Measurements from ENCODE around the gene PRKAR2B. TPM values are rescaled to one million over a fixed set of nuclear protein-coding genes. Genes with fewer than 3 reads are reported as not detected.
"Not testable (repeated sequence)": the region's sequence is repeated elsewhere in the genome, so short reads cannot be mapped to it uniquely, and the experiment has no call there.

Gene PRKAR2B
- total RNA-seq, 6 experiments from 2014 or later = 3.6 to 9.7 (median 8.7) TPM

GRCh38 chr7:107154826-107155225 lies 110.3 kb downstream of the PRKAR2B start:
- H3K36me3 Mint-ChIP-seq (ENCODE audit: low read depth) = no peaks in the 10 kb centered on the region
- H3K27ac Mint-ChIP-seq = no peak overlapping the region
- H3K9me3 Mint-ChIP-seq = no peaks in the 10 kb centered on the region
- no peak for DNase-seq
- TF ChIP-seq CTCF (IDR thresholded peaks at IDR 0.05) = no peak
- no peaks in the 10 kb centered on the region for H3K27me3 Mint-ChIP-seq (ENCODE audit: insufficient read depth)
- no peak overlapping the region for H3K4me3 Mint-ChIP-seq
- peaks cover 14% of the 10 kb centered on the region for H3K4me1 Mint-ChIP-seq (ENCODE audit: low read depth)

- H3K4me1 Mint-ChIP-seq (ENCODE audit: low read depth) = peaks cover 14% of the 10 kb centered on the region
- H3K4me3 Mint-ChIP-seq = not testable (repeated sequence)
These were observed 111.2 kb downstream of the PRKAR2B start for GRCh38 chr7:107155726-107156125.

GRCh38 chr7:107157091-107157490 lies 112.6 kb downstream of the PRKAR2B start:
- no peak for TF ChIP-seq CTCF (IDR thresholded peaks at IDR 0.05)
- Mint-ChIP-seq H3K27ac (no peak overlapping the region), H3K4me1 (ENCODE audit: low read depth) (peaks cover 4% of the 10 kb centered on the region), H3K9me3 (no peaks in the 10 kb centered on the region), H3K36me3 (ENCODE audit: low read depth) (no peaks in the 10 kb centered on the region), H3K4me3 (no peak overlapping the region), H3K27me3 (ENCODE audit: insufficient read depth) (no peaks in the 10 kb centered on the region)
- no peak for DNase-seq

More at GRCh38 chr7:107155726-107156125, 111.2 kb downstream of the PRKAR2B start:
- H3K36me3 Mint-ChIP-seq (ENCODE audit: low read depth); DNase-seq; H3K9me3 Mint-ChIP-seq; H3K27ac Mint-ChIP-seq; H3K27me3 Mint-ChIP-seq (ENCODE audit: insufficient read depth): not testable (repeated sequence)

GRCh38 chr7:107158028-107158427 lies 113.5 kb downstream of the PRKAR2B start:
- no peak for TF ChIP-seq CTCF (IDR thresholded peaks at IDR 0.05)
- Mint-ChIP-seq H3K27me3 (ENCODE audit: insufficient read depth) (no peaks in the 10 kb centered on the region), H3K36me3 (ENCODE audit: low read depth) (no peaks in the 10 kb centered on the region), H3K4me1 (ENCODE audit: low read depth) (peaks cover 6% of the 10 kb centered on the region), H3K4me3 (no peak overlapping the region), H3K9me3 (no peaks in the 10 kb centered on the region), H3K27ac (no peak overlapping the region)
- no peak for DNase-seq

GRCh38 chr7:107160389-107160788 lies 115.9 kb downstream of the PRKAR2B start:
- no peaks in the 10 kb centered on the region for H3K27me3 Mint-ChIP-seq (ENCODE audit: insufficient read depth)
- no peak overlapping the region for H3K4me3 Mint-ChIP-seq
- TF ChIP-seq CTCF (IDR thresholded peaks at IDR 0.05) = no peak
- peaks cover 17% of the 10 kb centered on the region for H3K4me1 Mint-ChIP-seq (ENCODE audit: low read depth)
- no peaks in the 10 kb centered on the region for H3K36me3 Mint-ChIP-seq (ENCODE audit: low read depth)
- H3K27ac Mint-ChIP-seq = no peak overlapping the region
- DNase-seq = no peak
- no peaks in the 10 kb centered on the region for H3K9me3 Mint-ChIP-seq

GRCh38 chr7:107161415-107161814 lies 116.9 kb downstream of the PRKAR2B start:
- Mint-ChIP-seq H3K4me3 (no peak overlapping the region), H3K27me3 (ENCODE audit: insufficient read depth) (no peaks in the 10 kb centered on the region)
- no peak for TF ChIP-seq CTCF (IDR thresholded peaks at IDR 0.05)

More at GRCh38 chr7:107161415-107161814, 116.9 kb downstream of the PRKAR2B start:
- H3K27ac Mint-ChIP-seq = no peak overlapping the region
- peaks cover 22% of the 10 kb centered on the region for H3K4me1 Mint-ChIP-seq (ENCODE audit: low read depth)
- no peaks in the 10 kb centered on the region for H3K36me3 Mint-ChIP-seq (ENCODE audit: low read depth)
- no peaks in the 10 kb centered on the region for H3K9me3 Mint-ChIP-seq
- DNase-seq = no peak

Data from HFFc6 (cell line).